ENCODE measurements around the gene PYGM.

GRCh38 chr11:64726211-64726641, 33.5 kb downstream of the PYGM start:
- TF ChIP-seq TAF1 (IDR thresholded peaks at IDR 0.05; ENCODE audit: borderline replicate concordance, insufficient read depth, low read length): no peak
- TF ChIP-seq POLR2AphosphoS5 (IDR thresholded peaks at IDR 0.05; ENCODE audit: low read depth, low read length): no peak
- 0 out of 4 replicates have a peak, but pooled peaks of 1 of the 2 experiments have one; percentile 7 for TF ChIP-seq REST (IDR thresholded peaks at IDR 0.05; ENCODE audit: insufficient read depth in 1 of 2, low read depth in 2 of 2, low read length in 2 of 2)
- no peak for TF ChIP-seq SIN3A (IDR thresholded peaks at IDR 0.05; ENCODE audit: borderline replicate concordance, insufficient read depth, low read length)

Data from PFSK-1 (cell line).